K562 (cell line): ENCODE measurements around the gene SYTL2. TPM values are rescaled to one million over a fixed set of nuclear protein-coding genes. Genes with fewer than 3 reads are reported as not detected.

Experiments used
- ATAC-seq: fragments of 200-7000 bp; cut with Tn5 transposase; 3 replicates; pipeline ENCODE4 v1.9.1; 2020; ENCODE audit warnings: moderate library complexity
- BruUV-seq: library from RNA; stranded (reverse); fragments of 400-500 nt; replicated peaks from 2 replicates; lab custom pipeline; 2021; lab: Mats Ljungman, UMichigan
- CTCF ChIA-PET: fragments of 300-600 bp; formaldehyde crosslinking; extraction: SDS; loops from one replicate; lab custom pipeline; 2021; ENCODE audit warnings: low intra/inter-chr PET ratio; lab: Yijun Ruan, JAX
- POLR2A ChIA-PET: fragments of 300-600, 350-650 bp; sonication (Branson Sonifier 250); formaldehyde crosslinking; extraction: SDS; loops from one replicate; lab custom pipeline; 2021; ENCODE audit warnings: antibody characterized with exemption, inconsistent platforms; lab: Yijun Ruan, JAX
- DNase-seq, 4 experiments: peaks; one replicate each; pipeline versions ENCODE4 v3.0.0 to v3.0.0-alpha.2; 2011 to 2018; ENCODE audit warnings: low spot score in 3 of 4, mixed read lengths in 3 of 4; ENCODE audit errors: extremely low read depth in 1 of 4
- FAIRE-seq: peaks from 2 replicates; lab custom pipeline; 2011; peaks lifted over from hg19 to GRCh38; lab: Jason Lieb, UNC
- H2AFZ ChIP-seq: 2 replicates; pipeline ENCODE4 v1.6.0; 2011; ENCODE audit warnings: low read depth, low read length, control low read depth, inconsistent platforms
- H3K27ac ChIP-seq: fragments of 200-600 bp; 3 replicates; pipeline ENCODE4 v1.8.0; 2011; ENCODE audit warnings: low read depth, mild to moderate bottlenecking, control low read depth, inconsistent platforms, low read length, moderate library complexity, mixed read lengths; ENCODE audit errors: extremely low read depth
- H3K27me3 ChIP-seq, 2 experiments: fragments of 300-600 bp in 1 of 2; 2 replicates in 1 of 2; 3 replicates in 1 of 2; pipeline versions ENCODE4 v1.6.0 to v1.8.0; 2011; ENCODE audit warnings: inconsistent platforms in 2 of 2, low read length in 2 of 2, mild to moderate bottlenecking in 1 of 2, mixed read lengths in 1 of 2, moderate library complexity in 1 of 2; ENCODE audit not compliant: control insufficient read depth in 2 of 2, insufficient read depth in 2 of 2
- H3K36me3 ChIP-seq: fragments of 300-600 bp; 3 replicates; pipeline ENCODE4 v1.8.0; 2011; ENCODE audit warnings: mild to moderate bottlenecking, low read length, inconsistent platforms; ENCODE audit not compliant: control insufficient read depth, insufficient read depth
- H3K4me1 ChIP-seq, 2 experiments: fragments of 200-600 bp in 1 of 2; replicated peaks in 1 of 2; 2 replicates in 1 of 2; 3 replicates in 1 of 2; pipeline versions ENCODE4 v1.5.1 to v1.8.0; 2011; ENCODE audit warnings: inconsistent platforms in 2 of 2, low read length in 2 of 2, mild to moderate bottlenecking in 1 of 2, mixed read lengths in 1 of 2, moderate library complexity in 1 of 2; ENCODE audit not compliant: control insufficient read depth in 2 of 2, insufficient read depth in 2 of 2
- H3K4me2 ChIP-seq: 2 replicates; pipeline ENCODE4 v1.6.1; 2011; ENCODE audit warnings: low read length, control low read depth, inconsistent platforms, mixed read lengths; ENCODE audit not compliant: insufficient read depth
- H3K4me3 ChIP-seq: fragments of 200-600 bp; sonication (generic), shearing (Covaris generic); 2 replicates; pipeline ENCODE4 v1.5.1; 2016; ENCODE audit warnings: control low read depth, inconsistent platforms
- H3K79me2 ChIP-seq: fragments of 200-600 bp; 3 replicates; pipeline ENCODE4 v1.8.0; 2011; ENCODE audit warnings: low read length, inconsistent platforms; ENCODE audit not compliant: control insufficient read depth, insufficient read depth
- H3K9ac ChIP-seq, 2 experiments: 2 replicates each; pipeline versions ENCODE4 v1.6.0 to v1.6.1; 2011; ENCODE audit warnings: low read depth in 2 of 2, low read length in 2 of 2, control low read depth in 1 of 2, inconsistent platforms in 1 of 2, mild to moderate bottlenecking in 1 of 2, mixed read lengths in 1 of 2; ENCODE audit not compliant: insufficient read depth in 1 of 2
- H3K9me1 ChIP-seq: one replicate; pipeline ENCODE4 v1.6.0; 2011; ENCODE audit warnings: inconsistent platforms, mild to moderate bottlenecking, low read length, moderate library complexity; ENCODE audit not compliant: control insufficient read depth, insufficient read depth
- H3K9me3 ChIP-seq: replicated peaks from 2 replicates; pipeline ENCODE4 v1.5.1; 2011; ENCODE audit warnings: low read depth, low read length, inconsistent platforms; ENCODE audit not compliant: control insufficient read depth, insufficient read depth
- H4K20me1 ChIP-seq: replicated peaks from 2 replicates; pipeline ENCODE4 v1.6.1; 2011; ENCODE audit warnings: low read length, inconsistent platforms, mixed read lengths; ENCODE audit not compliant: control insufficient read depth, insufficient read depth
- CEBPG ChIP-seq, 3 experiments: fragments of 200-800 bp in 1 of 3; sonication (Bioruptor generic) in 1 of 3; sonication (generic) in 1 of 3; formaldehyde crosslinking in 1 of 3; IDR thresholded peaks in 2 of 3; conservative IDR thresholded peaks in 1 of 3; 2 replicates each; pipeline versions ENCODE4 v1.6.1 to v1.8.0; 2016 to 2022; ENCODE audit warnings: missing compliant biosample characterization in 2 of 3, missing genetic modification characterization in 2 of 3, mild to moderate bottlenecking in 1 of 3, missing genetic modification reagents in 1 of 3
- GTF2A2 ChIP-seq: IDR thresholded peaks from 2 replicates; pipeline ENCODE4 v1.6.1; 2016; ENCODE audit warnings: mild to moderate bottlenecking, missing genetic modification characterization, missing compliant biosample characterization
- GTF2F1 ChIP-seq: IDR thresholded peaks from 2 replicates; pipeline ENCODE4 v1.6.1; 2011; ENCODE audit warnings: low read depth, low read length, improper control_type of control experiment
- MYNN ChIP-seq, 2 experiments: sonication (generic); formaldehyde crosslinking in 1 of 2; IDR thresholded peaks; 2 replicates each; pipeline versions ENCODE4 v1.5.0 to v1.6.1; 2016 to 2020; ENCODE audit warnings: antibody characterized with exemption in 1 of 2, missing genetic modification reagents in 1 of 2
- RBBP5 ChIP-seq: fragments of 200-600 bp; sonication (generic); IDR thresholded peaks from 2 replicates; pipeline ENCODE4 v1.6.1; 2012; ENCODE audit warnings: borderline replicate concordance, mild to moderate bottlenecking, low read length, control low read depth, inconsistent platforms; ENCODE audit not compliant: insufficient read depth, poor library complexity, severe bottlenecking
- SRF ChIP-seq, 2 experiments: fragments of 250-450, 450-650 bp in 1 of 2; sonication (Bioruptor Pico) in 1 of 2; sonication (generic) in 1 of 2; formaldehyde crosslinking; IDR thresholded peaks; 2 replicates each; pipeline versions ENCODE4 v1.5.0 to v1.5.1; 2020 to 2022; ENCODE audit warnings: mild to moderate bottlenecking in 1 of 2, missing genetic modification reagents in 1 of 2
- WGBS: fragments of 100-300 bp; shearing (Covaris generic); methylation state at CpG from one replicate; pipeline ENCODE4 v1.1.6; 2016; ENCODE audit warnings: low coverage, mixed read lengths; ENCODE audit not compliant: insufficient coverage; ENCODE audit errors: missing lambda C conversion rate; 5-methylcytosine and 5-hydroxymethylcytosine counted together
- in situ Hi-C: fragments of 300-500 bp; cut with MboI; formaldehyde crosslinking; loops from 4 replicates; pipeline ENCODE4 v1.15.0; 2018; ENCODE audit warnings: inconsistent platforms, mixed read lengths
- intact Hi-C: fragments of 100-400 bp; cut with micrococcal nuclease; formaldehyde crosslinking; loops from 2 replicates; pipeline ENCODE4 v1.14.2; 2022
- polyA plus RNA-seq, 8 experiments: library from polyadenylated mRNA; depleted of rRNA in 4 of 8; stranded (reverse) in 5 of 8; unstranded in 3 of 8; fragments of >200 nt; fragmentation: Nextera tagmentation in 2 of 8; fragmentation: Illumina TruSeq in 1 of 8; extraction: Ambion mirVana in 2 of 8; extraction: Trizol in 1 of 8; gene quantifications; 2 replicates each; pipeline versions ENCODE4 v1.2.1 to v1.2.3, GENCODE V29; 2011 to 2014; ENCODE audit warnings: inconsistent platforms in 1 of 8, missing spikeins in 1 of 8
- total RNA-seq, 7 experiments: library from RNA; depleted of rRNA in 6 of 7; stranded (reverse); fragments of >200 nt in 6 of 7; fragmentation: Illumina TruSeq in 2 of 7; extraction: Trizol in 2 of 7; gene quantifications; 2 replicates each; pipeline versions ENCODE4 v1.2.1 to v1.2.3, GENCODE V29; 2011 to 2021; ENCODE audit warnings: low replicate concordance in 1 of 7
- TF ChIP-seq, protein P1 (sequence below): fragments of 450-650 bp; formaldehyde crosslinking; IDR thresholded peaks from 2 replicates; pipeline ENCODE4 v1.4.0; 2020; ENCODE audit warnings: mild to moderate bottlenecking, moderate library complexity

The SYTL2 gene
- total and polyA plus RNA-seq, 9 of the 15 experiments (the other 6 are each of a cell fraction or from before 2014, with no cell fraction given) = 0.05 to 0.57 (median 0.35) TPM

GRCh38 chr11:85768473-85769146, 42.3 kb downstream of the SYTL2 start:
- no peaks in the 10 kb centered on the region for H3K4me1 ChIP-seq
- no peaks in the 10 kb centered on the region for H3K79me2 ChIP-seq
- no peak overlapping the region for H3K4me3 ChIP-seq
- no peaks in the 10 kb centered on the region for H3K36me3 ChIP-seq
- intact Hi-C loops = no loop called here
- WGBS = 7% methylated on average over 1 of the region's 1 CpG
- H3K9me3 ChIP-seq = no peaks in the 10 kb centered on the region
- POLR2A ChIA-PET = no interaction called here
- no peak overlapping the region for H2AFZ ChIP-seq
- no peaks in the 10 kb centered on the region for H3K9me1 ChIP-seq
- CTCF ChIA-PET = interaction anchor here (0.7 kb wide), 1 partner anchor 820 kb away, joined by 3 read pairs; no protein-coding TSS in a partner anchor
- no peak overlapping the region for H3K9ac ChIP-seq
- H3K4me2 ChIP-seq = no peak overlapping the region
- H4K20me1 ChIP-seq = no peaks in the 10 kb centered on the region; the same call in 1 of the 2 replicates
- no peak overlapping the region for H3K27ac ChIP-seq
- DNase-seq (no peak), ATAC-seq (no peak), FAIRE-seq (no peak)
- H3K27me3 ChIP-seq = peaks cover 0 to 2% of the 10 kb centered on the region in 2 experiments; a peak in 1 of 5 replicates
- no TSS peak for BruUV-seq
- in situ Hi-C loops = no loop called here
- no peak for TF ChIP-seq GTF2A2 (tag)
- TF ChIP-seq, protein P1, sequence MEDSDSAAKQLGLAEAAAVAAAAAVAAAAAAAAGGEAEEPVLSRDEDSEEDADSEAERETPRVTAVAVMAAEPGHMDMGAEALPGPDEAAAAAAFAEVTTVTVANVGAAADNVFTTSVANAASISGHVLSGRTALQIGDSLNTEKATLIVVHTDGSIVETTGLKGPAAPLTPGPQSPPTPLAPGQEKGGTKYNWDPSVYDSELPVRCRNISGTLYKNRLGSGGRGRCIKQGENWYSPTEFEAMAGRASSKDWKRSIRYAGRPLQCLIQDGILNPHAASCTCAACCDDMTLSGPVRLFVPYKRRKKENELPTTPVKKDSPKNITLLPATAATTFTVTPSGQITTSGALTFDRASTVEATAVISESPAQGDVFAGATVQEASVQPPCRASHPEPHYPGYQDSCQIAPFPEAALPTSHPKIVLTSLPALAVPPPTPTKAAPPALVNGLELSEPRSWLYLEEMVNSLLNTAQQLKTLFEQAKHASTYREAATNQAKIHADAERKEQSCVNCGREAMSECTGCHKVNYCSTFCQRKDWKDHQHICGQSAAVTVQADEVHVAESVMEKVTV (CRISPR knock-in tag) = no peak
- TF ChIP-seq RBBP5 = no peak
- no peak for TF ChIP-seq CEBPG (CRISPR knock-in tag; IDR thresholded peaks at IDR 0.05)
- TF ChIP-seq CEBPG (tag; conservative IDR thresholded peaks at IDR 0.05 in 1 of 2, IDR thresholded peaks at IDR 0.05 in 1 of 2) = no peak
- no peak for TF ChIP-seq SRF (CRISPR knock-in tag; IDR thresholded peaks at IDR 0.05)
- TF ChIP-seq MYNN (IDR thresholded peaks at IDR 0.05) = no peak
- TF ChIP-seq MYNN (CRISPR knock-in tag; IDR thresholded peaks at IDR 0.05) = no peak
- no peak for TF ChIP-seq GTF2F1
